Stomach smooth muscle (tissue), 2 donors: ENCODE data around the gene TAS2R20.
"Not testable (repeated sequence)": the region's sequence is repeated elsewhere in the genome, so short reads cannot be mapped to it uniquely, and the experiment has no call there.

Source experiments
- H3K27ac ChIP-seq: one replicate; pipeline ENCODE4 v1.7.0; 2013; ENCODE audit warnings: mild to moderate bottlenecking, low read length, inconsistent platforms
- H3K27me3 ChIP-seq, 2 donors: one replicate each; pipeline ENCODE4 v1.7.0; 2013; ENCODE audit warnings: low read length in 2 of 2; ENCODE audit not compliant: insufficient read depth in 2 of 2, control insufficient read depth in 1 of 2
- H3K36me3 ChIP-seq, 2 donors: one replicate each; pipeline ENCODE4 v1.7.0; 2013; ENCODE audit warnings: low read length in 2 of 2; ENCODE audit not compliant: control insufficient read depth in 2 of 2, insufficient read depth in 2 of 2
- H3K4me1 ChIP-seq: one replicate; pipeline ENCODE4 v1.7.0; 2013; ENCODE audit warnings: low read length; ENCODE audit not compliant: control insufficient read depth, insufficient read depth
- H3K4me3 ChIP-seq, 2 donors: one replicate each; pipeline ENCODE4 v1.7.0; 2013; ENCODE audit warnings: low read length in 2 of 2
- H3K9ac ChIP-seq, 2 donors: one replicate each; pipeline ENCODE4 v1.7.0; 2013; ENCODE audit warnings: low read length in 2 of 2, mild to moderate bottlenecking in 1 of 2
- H3K9me3 ChIP-seq, 2 donors: one replicate each; pipeline ENCODE4 v1.7.0; 2013; ENCODE audit warnings: low read length in 2 of 2; ENCODE audit not compliant: control insufficient read depth in 2 of 2
- donor health status: healthy.
- donor health status: Pancreatic carcinoma.

The TAS2R20 gene

DNA sequence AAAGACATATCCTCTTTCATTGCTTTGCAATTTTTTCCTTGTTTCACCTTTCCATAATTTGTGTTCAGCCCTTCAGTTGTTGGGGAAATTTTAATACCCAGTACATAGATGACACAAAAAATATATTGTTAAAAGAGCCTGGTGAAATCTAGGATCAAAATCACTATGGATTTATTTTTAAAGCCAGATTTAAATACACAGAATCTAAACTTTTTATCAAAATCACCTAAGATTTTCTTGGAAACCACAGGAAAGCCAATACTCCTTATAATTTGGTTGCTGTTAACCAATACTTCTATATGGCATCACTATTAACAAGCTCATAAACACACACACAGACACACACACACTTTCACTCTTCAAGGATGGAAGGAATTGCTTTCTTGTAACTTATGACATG is at the start of gene TAS2R20:
TAS2R20 (minus strand) TSS at position 101 of the 400 bp plus-strand sequence. CDS start 429 bp downstream, outside the sequence.
- Histone ChIP-seq H3K27me3 (no peaks in the 10 kb centered on the region), H3K9ac (no peak within 1 kb of the TSS), H3K9me3 (no peaks in the 10 kb centered on the region), H3K36me3 (peaks cover 0 to 9% of the 10 kb centered on the region in 2 donors), H3K27ac (no peak within 1 kb of the TSS), H3K4me3 (no peak within 1 kb of the TSS), H3K4me1 (no peaks in the 10 kb centered on the region)

DNA sequence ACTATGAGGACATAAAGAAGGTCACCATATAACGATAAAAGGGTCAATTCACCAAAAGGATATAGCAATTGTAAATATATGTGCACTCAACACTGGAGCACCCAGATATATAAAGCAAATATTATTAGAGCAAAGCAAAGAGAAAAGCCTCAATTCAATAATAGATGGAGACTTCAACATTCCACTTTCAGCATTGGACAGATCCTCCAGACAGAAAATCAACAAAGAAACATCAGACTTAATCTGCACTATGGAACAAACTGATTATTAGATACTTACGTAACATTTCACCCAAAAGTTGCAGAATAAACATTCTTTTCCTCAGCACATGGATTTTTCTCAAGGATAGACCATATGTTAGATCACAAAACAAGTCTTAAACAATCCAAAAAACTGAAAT is 43.3 kb upstream of the TAS2R20 start:
- H3K9me3 ChIP-seq, result not testable (repeated sequence)

DNA sequence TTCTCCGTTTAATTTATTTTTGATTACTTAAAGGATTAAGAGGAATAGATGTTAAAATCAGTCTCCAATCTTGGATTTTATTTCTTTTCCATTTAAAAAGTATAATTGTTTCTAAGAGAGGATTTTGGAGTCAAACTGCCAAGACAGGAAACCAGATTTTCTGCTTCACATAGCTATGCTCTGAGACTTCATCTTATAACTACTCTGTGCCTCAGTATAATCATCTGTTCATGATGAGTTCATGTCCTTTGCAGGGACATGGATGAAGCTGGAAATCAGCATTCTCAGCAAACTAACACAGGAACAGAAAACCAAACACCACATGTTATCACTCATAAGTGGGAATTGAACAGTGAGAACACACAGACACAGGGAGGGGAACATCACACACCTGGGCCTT is 42.1 kb upstream of the TAS2R20 start:
- H3K9ac ChIP-seq, result no peak overlapping the region
- no peaks in the 10 kb centered on the region for H3K4me1 ChIP-seq
- no peaks in the 10 kb centered on the region for H3K27me3 ChIP-seq
- H3K27ac ChIP-seq, result no peak overlapping the region
- no peaks in the 10 kb centered on the region for H3K9me3 ChIP-seq
- H3K36me3 ChIP-seq, result no peaks in the 10 kb centered on the region
- H3K4me3 ChIP-seq, result no peak overlapping the region

More for the DNA sequence above, 43.3 kb upstream of the TAS2R20 start:
- not testable (repeated sequence) for H3K36me3 ChIP-seq, H3K9ac ChIP-seq, H3K4me1 ChIP-seq, H3K27me3 ChIP-seq, H3K4me3 ChIP-seq, H3K27ac ChIP-seq

GRCh38 chr12:11039171-11039570 is 41.1 kb upstream of the TAS2R20 start:
- Histone ChIP-seq H3K27me3 (no peaks in the 10 kb centered on the region), H3K4me3 (no peak overlapping the region), H3K4me1 (no peaks in the 10 kb centered on the region), H3K9me3 (no peaks in the 10 kb centered on the region), H3K27ac (no peak overlapping the region), H3K9ac (no peak overlapping the region), H3K36me3 (no peaks in the 10 kb centered on the region)

DNA sequence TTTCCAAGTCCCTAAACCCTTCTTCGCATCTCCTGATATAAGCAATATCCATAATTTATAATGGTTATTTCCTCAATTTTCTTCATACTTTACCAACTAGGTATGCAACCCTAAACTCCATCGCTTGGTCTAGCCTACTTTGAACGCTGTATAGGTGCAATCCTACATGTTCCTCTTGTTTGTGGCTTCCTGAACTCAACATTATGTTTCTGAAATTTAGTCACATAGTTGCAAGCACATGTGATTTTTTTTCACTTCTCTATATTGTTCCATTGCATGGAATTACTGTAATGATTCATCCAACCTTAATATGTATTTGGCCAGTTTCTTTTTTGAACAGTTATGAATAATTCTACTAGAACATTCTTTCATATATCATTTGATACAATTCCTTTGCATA is 35.9 kb upstream of the TAS2R20 start:
- H3K4me1 ChIP-seq, H3K9me3 ChIP-seq, H3K27me3 ChIP-seq, H3K4me3 ChIP-seq, H3K36me3 ChIP-seq, H3K27ac ChIP-seq, H3K9ac ChIP-seq: not testable (repeated sequence)

DNA sequence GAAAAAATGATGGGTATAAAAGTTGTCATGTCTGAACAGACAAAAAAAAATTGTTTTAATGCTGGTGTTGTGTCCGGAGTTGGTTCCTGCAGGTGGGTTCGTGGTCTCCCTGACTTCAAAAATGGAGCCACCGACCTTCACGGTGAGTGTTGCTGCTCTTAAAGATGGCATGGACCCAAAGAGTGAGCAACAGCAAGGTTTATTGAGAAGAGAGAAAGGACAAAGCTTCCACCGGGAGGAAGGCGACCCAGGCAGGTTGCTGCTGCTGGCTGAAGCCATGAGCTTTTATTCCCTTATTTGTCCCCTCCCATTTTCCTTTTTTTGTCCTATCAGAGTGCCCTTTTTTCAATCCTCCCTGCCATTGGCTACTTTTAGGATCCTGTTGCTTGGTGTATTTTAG is 33.2 kb upstream of the TAS2R20 start, which contains the start of gene TAS2R31:
TAS2R31 (minus strand) TSS at position 101 of the 400 bp plus-strand sequence; CDS start at position 29, 72 bp downstream.
- H3K27ac ChIP-seq, result no peak within 1 kb of the TSS
- no peak within 1 kb of the TSS for H3K4me3 ChIP-seq
- H3K36me3 ChIP-seq, result peaks cover 0 to 2% of the 10 kb centered on the region in 2 donors
- H3K4me1 ChIP-seq, result no peaks in the 10 kb centered on the region
- H3K9ac ChIP-seq, result no peak within 1 kb of the TSS
- no peaks in the 10 kb centered on the region for H3K27me3 ChIP-seq
- no peaks in the 10 kb centered on the region for H3K9me3 ChIP-seq

DNA sequence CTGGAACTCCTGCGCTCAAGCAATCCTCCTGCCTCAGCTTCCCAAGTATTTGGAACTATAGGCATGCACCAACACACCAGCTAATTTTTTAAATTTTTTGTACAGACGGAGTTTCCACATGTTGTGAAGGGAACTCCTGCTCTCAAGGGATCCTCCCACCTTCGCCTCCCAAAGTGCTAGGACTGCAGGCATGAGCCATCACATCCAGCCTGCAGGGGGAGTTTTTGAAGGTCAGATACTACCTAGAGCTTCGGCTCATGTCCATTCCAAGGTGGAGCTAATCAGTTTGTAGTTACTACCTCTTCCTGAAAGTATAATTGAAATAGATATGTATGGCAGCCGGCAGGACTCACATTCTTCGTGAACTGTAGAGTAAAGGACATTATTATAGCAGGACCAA is 28.0 kb upstream of the TAS2R20 start:
- Histone ChIP-seq H3K36me3 (peaks cover 0 to 2% of the 10 kb centered on the region in 2 donors), H3K9ac (no peak overlapping the region)

GRCh38 chr12:11023387-11023786 is 25.3 kb upstream of the TAS2R20 start:
- no peaks in the 10 kb centered on the region for H3K9me3 ChIP-seq
- no peak overlapping the region for H3K27ac ChIP-seq
- no peaks in the 10 kb centered on the region for H3K27me3 ChIP-seq
- H3K36me3 ChIP-seq, result peaks cover 0 to 2% of the 10 kb centered on the region in 2 donors
- H3K9ac ChIP-seq, result no peak overlapping the region
- no peak overlapping the region for H3K4me3 ChIP-seq
- H3K4me1 ChIP-seq, result no peaks in the 10 kb centered on the region

More for the DNA sequence above, 28.0 kb upstream of the TAS2R20 start:
- no peak overlapping the region for H3K4me3 ChIP-seq
- H3K27me3 ChIP-seq, result no peaks in the 10 kb centered on the region
- no peaks in the 10 kb centered on the region for H3K9me3 ChIP-seq
- no peak overlapping the region for H3K27ac ChIP-seq
- H3K4me1 ChIP-seq, result no peaks in the 10 kb centered on the region

GRCh38 chr12:11022520-11022919 is 24.4 kb upstream of the TAS2R20 start, which contains the start of gene TAS2R19:
Gene TAS2R19, minus strand, starts transcription at chr12:11022620. Its CDS starts 49 bp downstream, at chr12:11022571.
- no peaks in the 10 kb centered on the region for H3K4me1 ChIP-seq

GRCh38 chr12:11016937-11017336 is 18.8 kb upstream of the TAS2R20 start:
- Histone ChIP-seq H3K27me3 (no peaks in the 10 kb centered on the region), H3K36me3 (no peaks in the 10 kb centered on the region)

More at GRCh38 chr12:11022520-11022919, 24.4 kb upstream of the TAS2R20 start, which contains the start of gene TAS2R19:
- Histone ChIP-seq H3K27ac (no peak within 1 kb of the TSS), H3K4me3 (no peak within 1 kb of the TSS), H3K27me3 (no peaks in the 10 kb centered on the region), H3K9me3 (no peaks in the 10 kb centered on the region), H3K36me3 (no peaks in the 10 kb centered on the region), H3K9ac (no peak within 1 kb of the TSS)

GRCh38 chr12:11015775-11016430 is 17.8 kb upstream of the TAS2R20 start:
- H3K9me3 ChIP-seq, result no peaks in the 10 kb centered on the region
- no peaks in the 10 kb centered on the region for H3K4me1 ChIP-seq
- no peak overlapping the region for H3K27ac ChIP-seq
- no peak overlapping the region for H3K4me3 ChIP-seq
- no peaks in the 10 kb centered on the region for H3K36me3 ChIP-seq
- H3K9ac ChIP-seq, result no peak overlapping the region
- H3K27me3 ChIP-seq, result no peaks in the 10 kb centered on the region

More at GRCh38 chr12:11016937-11017336, 18.8 kb upstream of the TAS2R20 start:
- Histone ChIP-seq H3K27ac (no peak overlapping the region), H3K4me3 (no peak overlapping the region), H3K4me1 (no peaks in the 10 kb centered on the region), H3K9me3 (no peaks in the 10 kb centered on the region), H3K9ac (no peak overlapping the region)
